T-helper 1 cell treated with Interleukin-12 subunit alpha and Interleukin-12 subunit beta and Interleukin-4 antibody, amounts not matched to agents 30 μg/mL and 1 μg/mL, for 36 hours (primary cell): Measurements from ENCODE around the gene DLG1.

ENCODE experiments used
- H3K27ac Mint-ChIP-seq: one replicate; pipeline ENCODE4 v1.8.0; 2021; ENCODE audit warnings: mild to moderate bottlenecking, mixed read lengths
- H3K27me3 Mint-ChIP-seq: one replicate; pipeline ENCODE4 v1.8.0; 2021; ENCODE audit warnings: low read depth, mixed read lengths
- H3K36me3 Mint-ChIP-seq: one replicate; pipeline ENCODE4 v1.8.0; 2021; ENCODE audit warnings: low read depth, mixed read lengths
- H3K4me1 Mint-ChIP-seq: one replicate; pipeline ENCODE4 v1.8.0; 2021; ENCODE audit warnings: low read depth, mixed read lengths
- H3K4me3 Mint-ChIP-seq: one replicate; pipeline ENCODE4 v1.8.0; 2021; ENCODE audit warnings: mild to moderate bottlenecking, moderate library complexity, mixed read lengths
- H3K9me3 Mint-ChIP-seq: one replicate; pipeline ENCODE4 v1.8.0; 2021; ENCODE audit warnings: mixed read lengths

The DLG1 gene

GRCh38 chr3:197303452-197303851, 5.0 kb upstream of the DLG1 start:
- no peak overlapping the region for H3K27ac Mint-ChIP-seq
- no peak overlapping the region for H3K4me3 Mint-ChIP-seq
- H3K4me1 Mint-ChIP-seq, result peaks cover 19% of the 10 kb centered on the region
- H3K36me3 Mint-ChIP-seq, result no peaks in the 10 kb centered on the region
- no peaks in the 10 kb centered on the region for H3K9me3 Mint-ChIP-seq
- peaks cover 36% of the 10 kb centered on the region for H3K27me3 Mint-ChIP-seq

- no peaks in the 10 kb centered on the region for H3K36me3 Mint-ChIP-seq
- no peak overlapping the region for H3K4me3 Mint-ChIP-seq
- peaks cover 36% of the 10 kb centered on the region for H3K27me3 Mint-ChIP-seq
- no peaks in the 10 kb centered on the region for H3K9me3 Mint-ChIP-seq
- H3K27ac Mint-ChIP-seq, result no peak overlapping the region
- peaks cover 19% of the 10 kb centered on the region for H3K4me1 Mint-ChIP-seq
Measured at GRCh38 chr3:197302696-197303341, 4.4 kb upstream of the DLG1 start.

GRCh38 chr3:197302033-197302432, 3.6 kb upstream of the DLG1 start:
- H3K9me3 Mint-ChIP-seq, result no peaks in the 10 kb centered on the region
- peaks cover 36% of the 10 kb centered on the region for H3K27me3 Mint-ChIP-seq
- no peak overlapping the region for H3K4me3 Mint-ChIP-seq
- peaks cover 21% of the 10 kb centered on the region for H3K4me1 Mint-ChIP-seq
- H3K27ac Mint-ChIP-seq, result no peak overlapping the region
- H3K36me3 Mint-ChIP-seq, result peaks cover 2% of the 10 kb centered on the region

GRCh38 chr3:197300361-197300760, 1.9 kb upstream of the DLG1 start:
- Mint-ChIP-seq H3K9me3 (no peaks in the 10 kb centered on the region), H3K4me1 (peaks cover 22% of the 10 kb centered on the region), H3K27me3 (peaks cover 36% of the 10 kb centered on the region), H3K27ac (no peak overlapping the region), H3K4me3 (no peak overlapping the region), H3K36me3 (peaks cover 9% of the 10 kb centered on the region)

- Mint-ChIP-seq H3K4me3 (peak overlapping the region; percentile 94), H3K4me1 (peaks cover 22% of the 10 kb centered on the region), H3K9me3 (no peaks in the 10 kb centered on the region), H3K36me3 (peaks cover 10% of the 10 kb centered on the region), H3K27ac (peak overlapping the region; percentile 97), H3K27me3 (peaks cover 36% of the 10 kb centered on the region)
Measured at GRCh38 chr3:197298945-197299854, 788 bp upstream of the DLG1 start.

GRCh38 chr3:197297476-197298340, 704 bp downstream of the DLG1 start:
- H3K27me3 Mint-ChIP-seq, result peaks cover 28% of the 10 kb centered on the region
- H3K9me3 Mint-ChIP-seq, result no peaks in the 10 kb centered on the region
- peak overlapping the region; percentile 97 for H3K27ac Mint-ChIP-seq
- peaks cover 27% of the 10 kb centered on the region for H3K4me1 Mint-ChIP-seq
- peaks cover 10% of the 10 kb centered on the region for H3K36me3 Mint-ChIP-seq
- peak overlapping the region; percentile 96 for H3K4me3 Mint-ChIP-seq

GRCh38 chr3:197297002-197297401, 1.4 kb downstream of the DLG1 start:
- peaks cover 21% of the 10 kb centered on the region for H3K27me3 Mint-ChIP-seq
- peaks cover 32% of the 10 kb centered on the region for H3K4me1 Mint-ChIP-seq
- peaks cover 13% of the 10 kb centered on the region for H3K36me3 Mint-ChIP-seq

GRCh38 chr3:197296545-197296944, 1.9 kb downstream of the DLG1 start:
- Mint-ChIP-seq H3K27me3 (peaks cover 18% of the 10 kb centered on the region), H3K27ac (no peak overlapping the region), H3K4me1 (peaks cover 37% of the 10 kb centered on the region), H3K9me3 (no peaks in the 10 kb centered on the region), H3K4me3 (peak overlapping the region; percentile 96), H3K36me3 (peaks cover 17% of the 10 kb centered on the region)

More at GRCh38 chr3:197297002-197297401, 1.4 kb downstream of the DLG1 start:
- H3K9me3 Mint-ChIP-seq, result no peaks in the 10 kb centered on the region
- H3K4me3 Mint-ChIP-seq, result peak overlapping the region; percentile 96
- peak overlapping the region; percentile 93 for H3K27ac Mint-ChIP-seq

GRCh38 chr3:197295871-197296270, 2.5 kb downstream of the DLG1 start:
- no peaks in the 10 kb centered on the region for H3K9me3 Mint-ChIP-seq
- H3K4me3 Mint-ChIP-seq, result peak overlapping the region; percentile 25
- H3K36me3 Mint-ChIP-seq, result peaks cover 23% of the 10 kb centered on the region
- H3K4me1 Mint-ChIP-seq, result peaks cover 40% of the 10 kb centered on the region
- no peak overlapping the region for H3K27ac Mint-ChIP-seq
- peaks cover 14% of the 10 kb centered on the region for H3K27me3 Mint-ChIP-seq

GRCh38 chr3:197293605-197294237, 4.7 kb downstream of the DLG1 start:
- Mint-ChIP-seq H3K9me3 (no peaks in the 10 kb centered on the region), H3K4me1 (peaks cover 38% of the 10 kb centered on the region), H3K36me3 (peaks cover 34% of the 10 kb centered on the region), H3K27ac (no peak overlapping the region), H3K27me3 (no peaks in the 10 kb centered on the region), H3K4me3 (no peak overlapping the region)

GRCh38 chr3:197292648-197293047, 5.8 kb downstream of the DLG1 start:
- Mint-ChIP-seq H3K27ac (no peak overlapping the region), H3K9me3 (no peaks in the 10 kb centered on the region), H3K36me3 (peaks cover 36% of the 10 kb centered on the region), H3K4me1 (peaks cover 38% of the 10 kb centered on the region), H3K27me3 (no peaks in the 10 kb centered on the region), H3K4me3 (no peak overlapping the region)

- peaks cover 38% of the 10 kb centered on the region for H3K4me1 Mint-ChIP-seq
- H3K36me3 Mint-ChIP-seq, result peaks cover 36% of the 10 kb centered on the region
- H3K27ac Mint-ChIP-seq, result no peak overlapping the region
- H3K4me3 Mint-ChIP-seq, result no peak overlapping the region
- H3K9me3 Mint-ChIP-seq, result no peaks in the 10 kb centered on the region
- H3K27me3 Mint-ChIP-seq, result no peaks in the 10 kb centered on the region
Measured at GRCh38 chr3:197292083-197292646, 6.2 kb downstream of the DLG1 start.

- no peaks in the 10 kb centered on the region for H3K9me3 Mint-ChIP-seq
- H3K27me3 Mint-ChIP-seq, result no peaks in the 10 kb centered on the region
- H3K27ac Mint-ChIP-seq, result no peak overlapping the region
- peaks cover 26% of the 10 kb centered on the region for H3K4me1 Mint-ChIP-seq
- no peak overlapping the region for H3K4me3 Mint-ChIP-seq
- peaks cover 39% of the 10 kb centered on the region for H3K36me3 Mint-ChIP-seq
Measured at GRCh38 chr3:197289726-197290125, 8.7 kb downstream of the DLG1 start.

- Mint-ChIP-seq H3K4me3 (no peak overlapping the region), H3K9me3 (no peaks in the 10 kb centered on the region), H3K36me3 (peaks cover 41% of the 10 kb centered on the region), H3K27ac (no peak overlapping the region), H3K4me1 (peaks cover 15% of the 10 kb centered on the region), H3K27me3 (no peaks in the 10 kb centered on the region)
Measured at GRCh38 chr3:197286678-197287077, 11.7 kb downstream of the DLG1 start.
